DOHH2 (cell line): ENCODE measurements around the gene SHB.

Experiments
- H3F3A ChIP-seq: fragments of 200-600 bp; sonication (generic), shearing (Covaris generic); 2 replicates; pipeline ENCODE4 v1.6.0; 2016; ENCODE audit warnings: antibody characterized with exemption, mild to moderate bottlenecking; ENCODE audit not compliant: control insufficient read depth, insufficient read depth
- H3K27ac ChIP-seq: fragments of 200-600 bp; sonication (generic); 2 replicates; pipeline ENCODE4 v1.5.1; 2014; ENCODE audit warnings: low read depth, mild to moderate bottlenecking, low read length, moderate library complexity
- H3K27me3 ChIP-seq: fragments of 200-600 bp; sonication (generic); 2 replicates; pipeline ENCODE4 v1.6.1; 2014; ENCODE audit warnings: mild to moderate bottlenecking, low read length, mixed read lengths; ENCODE audit not compliant: control insufficient read depth
- H3K36me3 ChIP-seq: fragments of 200-600 bp; sonication (generic); 2 replicates; pipeline ENCODE4 v1.6.1; 2014; ENCODE audit warnings: mild to moderate bottlenecking, low read length, moderate library complexity, mixed read lengths; ENCODE audit not compliant: control insufficient read depth
- H3K4me1 ChIP-seq: fragments of 200-600 bp; sonication (generic); 2 replicates; pipeline ENCODE4 v1.6.1; 2014; ENCODE audit warnings: mild to moderate bottlenecking, low read length, mixed read lengths; ENCODE audit not compliant: control insufficient read depth
- H3K4me2 ChIP-seq: fragments of 200-600 bp; sonication (generic); 2 replicates; pipeline ENCODE4 v1.6.0; 2014; ENCODE audit warnings: mild to moderate bottlenecking, low read length, moderate library complexity
- H3K4me3 ChIP-seq: fragments of 200-600 bp; sonication (generic); 2 replicates; pipeline ENCODE4 v1.5.1; 2014; ENCODE audit warnings: mild to moderate bottlenecking, low read length, mixed read lengths
- H3K79me2 ChIP-seq: fragments of 200-600 bp; sonication (generic); 2 replicates; pipeline ENCODE4 v1.6.1; 2014; ENCODE audit warnings: mild to moderate bottlenecking, low read length, mixed read lengths; ENCODE audit not compliant: control insufficient read depth
- H3K9me2 ChIP-seq: fragments of 200-600 bp; sonication (generic); replicated peaks from 2 replicates; pipeline ENCODE4 v1.6.1; 2014; ENCODE audit warnings: mild to moderate bottlenecking, low read length, mixed read lengths; ENCODE audit not compliant: control insufficient read depth
- H3K9me3 ChIP-seq: fragments of 200-600 bp; sonication (generic); 2 replicates; pipeline ENCODE4 v1.6.1; 2014; ENCODE audit warnings: antibody characterized with exemption, low read length, mixed read lengths; ENCODE audit not compliant: control insufficient read depth, insufficient read depth
- H4K20me1 ChIP-seq: fragments of 200-600 bp; sonication (generic); 2 replicates; pipeline ENCODE4 v1.6.0; 2014; ENCODE audit warnings: low read depth, mild to moderate bottlenecking, antibody characterized with exemption, low read length, moderate library complexity; ENCODE audit not compliant: control insufficient read depth, insufficient read depth
- CTCF ChIP-seq: fragments of 200-600 bp; sonication (generic); IDR thresholded peaks from one replicate; pipeline ENCODE4 v1.5.1; 2014; ENCODE audit warnings: antibody characterized with exemption, mild to moderate bottlenecking, low read depth, low read length; ENCODE audit not compliant: poor library complexity, severe bottlenecking
- EZH2phosphoT487 ChIP-seq: fragments of 200-600 bp; sonication (generic); IDR thresholded peaks from 2 replicates; pipeline ENCODE4 v1.6.1; 2017; ENCODE audit warnings: borderline replicate concordance, mild to moderate bottlenecking, antibody characterized with exemption, low read length, moderate library complexity, mixed read lengths

SHB gene

GRCh38 chr9:37999588-38000189 lies 69.3 kb downstream of the SHB start:
- Histone ChIP-seq H3F3A (no peaks in the 10 kb centered on the region), H3K27me3 (peaks cover 7% of the 10 kb centered on the region; the same call in 1 of the 2 replicates), H3K4me1 (0 out of 2 replicates have a peak, but pooled peaks cover 3% of the 10 kb centered on the region), H3K36me3 (no peaks in the 10 kb centered on the region), H3K9me2 (no peaks in the 10 kb centered on the region), H3K27ac (no peak overlapping the region), H3K79me2 (no peaks in the 10 kb centered on the region), H3K4me3 (no peak overlapping the region), H3K4me2 (no peak overlapping the region), H4K20me1 (no peaks in the 10 kb centered on the region), H3K9me3 (no peaks in the 10 kb centered on the region)
- no peak for TF ChIP-seq CTCF
- TF ChIP-seq EZH2phosphoT487: no peak

DNA sequence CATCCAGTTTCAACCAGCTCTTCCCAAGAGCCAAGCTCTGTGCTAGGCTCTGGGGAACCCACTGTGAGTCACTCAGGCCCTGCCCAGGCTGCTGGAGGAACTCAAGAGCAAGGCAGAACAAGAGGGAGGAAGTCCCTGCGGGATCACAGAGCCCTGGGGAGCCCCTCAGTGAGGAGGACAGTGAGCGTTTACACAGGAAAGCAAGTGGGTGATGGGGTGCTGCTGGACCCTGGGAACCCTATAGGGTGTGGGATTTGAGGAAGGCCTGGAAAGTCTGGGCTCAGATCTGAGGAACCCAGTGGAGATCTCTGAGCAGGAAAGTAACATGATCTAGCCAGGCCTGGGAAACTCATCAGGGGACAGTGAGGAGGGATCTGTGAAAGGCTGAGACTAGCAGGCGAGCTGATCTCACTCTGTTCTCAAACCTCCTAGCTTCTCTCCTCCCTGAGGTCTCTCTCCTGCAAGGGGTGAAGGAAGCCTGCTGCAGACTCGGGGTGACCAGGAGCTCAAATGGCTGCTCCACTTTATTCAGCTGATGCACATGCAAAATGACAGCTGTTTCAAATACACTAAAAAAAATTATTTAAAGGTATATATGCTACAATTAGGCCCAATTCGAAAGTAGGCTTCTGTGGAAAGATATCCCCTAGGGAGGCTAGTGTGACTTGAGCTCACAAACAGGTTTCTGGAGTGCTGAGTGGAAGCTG lies 70.0 kb downstream of the SHB start:
- Histone ChIP-seq H4K20me1 (no peaks in the 10 kb centered on the region), H3K27ac (no peak overlapping the region), H3K36me3 (no peaks in the 10 kb centered on the region), H3K4me2 (no peak overlapping the region), H3K79me2 (no peaks in the 10 kb centered on the region), H3K27me3 (peaks cover 12% of the 10 kb centered on the region), H3K4me1 (0 out of 2 replicates have a peak, but pooled peaks cover 3% of the 10 kb centered on the region), H3K9me3 (no peaks in the 10 kb centered on the region), H3F3A (no peaks in the 10 kb centered on the region), H3K4me3 (no peak overlapping the region), H3K9me2 (no peaks in the 10 kb centered on the region)
- TF ChIP-seq CTCF (no peak), EZH2phosphoT487 (no peak)

DNA sequence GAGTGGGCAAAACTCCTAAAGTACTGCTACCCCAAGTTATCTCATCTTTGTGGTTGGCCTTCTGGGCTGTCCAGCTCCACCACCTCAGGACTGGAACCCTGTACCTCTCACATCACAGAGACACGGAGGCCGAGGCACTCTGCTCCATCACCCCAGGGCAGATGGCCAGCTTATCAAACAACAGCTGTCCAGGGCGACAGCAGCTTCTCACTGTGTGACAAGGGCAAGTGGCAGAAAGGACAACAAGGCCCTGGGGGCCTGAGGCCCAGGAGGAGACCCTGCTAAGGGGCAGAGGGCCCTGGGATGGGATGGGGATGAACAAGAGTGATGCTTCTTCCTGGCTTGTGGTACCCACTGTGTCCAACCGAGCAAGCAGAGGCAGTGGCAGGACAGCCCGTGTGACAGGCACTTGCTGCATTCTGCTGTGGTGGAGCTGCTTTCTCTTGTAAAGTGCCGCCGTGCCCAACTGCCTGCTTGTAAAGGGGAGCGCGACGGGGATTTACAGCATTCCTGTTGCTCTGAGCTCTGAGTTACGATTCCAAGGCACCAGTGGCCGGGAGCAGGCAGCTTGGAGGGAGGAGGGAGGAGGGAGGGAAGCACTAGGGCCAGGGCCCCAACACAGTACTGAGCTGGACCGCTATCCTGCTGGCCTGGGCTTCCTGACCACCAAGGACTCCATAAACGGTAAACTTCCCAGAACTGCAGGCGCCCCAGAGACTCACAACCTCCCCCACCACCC lies 71.2 kb downstream of the SHB start:
- no peak overlapping the region for H3K4me2 ChIP-seq
- H3K4me3 ChIP-seq: no peak overlapping the region
- H3K27me3 ChIP-seq: peaks cover 17% of the 10 kb centered on the region
- H3F3A ChIP-seq: no peaks in the 10 kb centered on the region
- H3K79me2 ChIP-seq: no peaks in the 10 kb centered on the region
- no peaks in the 10 kb centered on the region for H3K9me2 ChIP-seq
- H3K4me1 ChIP-seq: peaks cover 3% of the 10 kb centered on the region; the same call in 1 of the 2 replicates
- no peaks in the 10 kb centered on the region for H3K9me3 ChIP-seq
- no peaks in the 10 kb centered on the region for H4K20me1 ChIP-seq
- no peak for TF ChIP-seq CTCF
- no peak for TF ChIP-seq EZH2phosphoT487
- no peak overlapping the region for H3K27ac ChIP-seq
- no peaks in the 10 kb centered on the region for H3K36me3 ChIP-seq
